ENCODE data around the gene SLC25A44.
A peak's percentile ranks its signal among the peaks of the same experiment; 100 is the strongest.

The SLC25A44 gene, protein sequence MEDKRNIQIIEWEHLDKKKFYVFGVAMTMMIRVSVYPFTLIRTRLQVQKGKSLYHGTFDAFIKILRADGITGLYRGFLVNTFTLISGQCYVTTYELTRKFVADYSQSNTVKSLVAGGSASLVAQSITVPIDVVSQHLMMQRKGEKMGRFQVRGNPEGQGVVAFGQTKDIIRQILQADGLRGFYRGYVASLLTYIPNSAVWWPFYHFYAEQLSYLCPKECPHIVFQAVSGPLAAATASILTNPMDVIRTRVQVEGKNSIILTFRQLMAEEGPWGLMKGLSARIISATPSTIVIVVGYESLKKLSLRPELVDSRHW

DNA sequence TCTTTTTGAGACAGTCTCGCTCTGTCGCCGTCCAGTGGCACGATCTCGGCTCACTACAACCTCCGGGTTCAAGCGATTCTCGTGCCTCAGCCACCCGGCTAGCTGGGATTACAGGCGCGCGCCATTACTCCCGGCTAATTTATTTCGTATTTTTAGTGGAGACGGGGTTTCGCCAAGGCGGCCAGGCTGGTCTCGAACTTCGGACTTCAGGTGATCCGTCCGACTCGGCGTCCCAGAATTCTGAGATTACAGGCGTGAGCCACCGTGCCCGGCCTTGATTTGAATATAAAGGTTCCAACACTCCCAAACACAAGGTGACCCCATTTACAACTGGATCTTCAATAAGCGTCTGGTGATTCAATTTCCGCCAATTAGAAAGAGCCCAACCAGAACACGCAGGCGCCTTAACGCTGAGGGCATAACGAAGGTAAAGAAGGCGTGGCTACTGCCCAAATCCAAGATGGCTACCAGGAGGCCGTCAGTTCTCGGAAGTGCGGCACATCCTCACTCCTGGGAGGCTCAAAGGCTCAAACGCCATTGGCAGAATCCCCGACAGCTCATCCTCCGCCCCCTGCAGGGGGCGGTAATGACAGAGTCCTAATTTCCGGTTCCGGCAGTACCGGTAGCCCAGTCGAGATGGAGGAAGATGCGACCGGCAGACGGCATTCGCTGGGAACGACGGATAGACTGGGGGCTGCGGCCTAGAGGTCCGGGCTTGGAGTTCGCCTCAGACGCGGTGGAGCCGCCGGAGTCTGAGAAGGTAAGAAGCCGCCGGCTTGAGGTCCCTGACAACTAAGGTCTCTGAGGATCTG lies at the start of gene SLC25A44:
TSS of gene SLC25A44 (plus strand) at position 617 of the 812 bp plus-strand sequence. CDS start 5,744 bp downstream, outside the sequence.
- TF ChIP-seq, protein P1, sequence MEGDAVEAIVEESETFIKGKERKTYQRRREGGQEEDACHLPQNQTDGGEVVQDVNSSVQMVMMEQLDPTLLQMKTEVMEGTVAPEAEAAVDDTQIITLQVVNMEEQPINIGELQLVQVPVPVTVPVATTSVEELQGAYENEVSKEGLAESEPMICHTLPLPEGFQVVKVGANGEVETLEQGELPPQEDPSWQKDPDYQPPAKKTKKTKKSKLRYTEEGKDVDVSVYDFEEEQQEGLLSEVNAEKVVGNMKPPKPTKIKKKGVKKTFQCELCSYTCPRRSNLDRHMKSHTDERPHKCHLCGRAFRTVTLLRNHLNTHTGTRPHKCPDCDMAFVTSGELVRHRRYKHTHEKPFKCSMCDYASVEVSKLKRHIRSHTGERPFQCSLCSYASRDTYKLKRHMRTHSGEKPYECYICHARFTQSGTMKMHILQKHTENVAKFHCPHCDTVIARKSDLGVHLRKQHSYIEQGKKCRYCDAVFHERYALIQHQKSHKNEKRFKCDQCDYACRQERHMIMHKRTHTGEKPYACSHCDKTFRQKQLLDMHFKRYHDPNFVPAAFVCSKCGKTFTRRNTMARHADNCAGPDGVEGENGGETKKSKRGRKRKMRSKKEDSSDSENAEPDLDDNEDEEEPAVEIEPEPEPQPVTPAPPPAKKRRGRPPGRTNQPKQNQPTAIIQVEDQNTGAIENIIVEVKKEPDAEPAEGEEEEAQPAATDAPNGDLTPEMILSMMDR (IDR thresholded peaks at IDR 0.05; ENCODE audit: control insufficient read depth, extremely low read depth, insufficient read depth) = peak; percentile 26; the same call in 1 of the 2 replicates
- peak; percentile 99 for DNase-seq (ENCODE audit: low read depth)
- H3K4me3 ChIP-seq (ENCODE audit: low read depth, low read length) = peak within 1 kb of the TSS; percentile 73

DNA sequence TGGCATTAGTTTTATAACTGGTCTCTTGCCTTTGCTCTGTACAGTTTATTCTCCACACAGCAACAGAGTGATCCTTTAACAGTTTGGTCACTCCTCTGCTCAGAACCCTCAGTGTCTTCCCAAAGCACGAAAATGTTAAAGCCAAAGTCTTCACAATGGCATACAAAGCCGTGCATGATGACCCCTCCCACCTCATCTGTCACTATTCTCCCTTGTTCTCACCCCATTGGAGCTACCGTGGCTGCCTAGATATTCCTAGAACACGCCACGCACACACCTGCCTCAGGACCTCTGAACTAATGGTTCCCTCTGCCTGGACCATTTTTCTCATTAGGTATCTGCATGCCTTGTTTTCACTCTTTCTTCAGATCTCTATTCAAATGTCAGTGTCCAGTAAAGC lies 49.2 kb upstream of the SLC25A44 start:
- no peak overlapping the region for H3K4me3 ChIP-seq (ENCODE audit: low read depth, low read length)
- no peak for DNase-seq (ENCODE audit: low read depth)
- TF ChIP-seq, protein P1 (IDR thresholded peaks at IDR 0.05; ENCODE audit: control insufficient read depth, extremely low read depth, insufficient read depth) = no peak

DNA sequence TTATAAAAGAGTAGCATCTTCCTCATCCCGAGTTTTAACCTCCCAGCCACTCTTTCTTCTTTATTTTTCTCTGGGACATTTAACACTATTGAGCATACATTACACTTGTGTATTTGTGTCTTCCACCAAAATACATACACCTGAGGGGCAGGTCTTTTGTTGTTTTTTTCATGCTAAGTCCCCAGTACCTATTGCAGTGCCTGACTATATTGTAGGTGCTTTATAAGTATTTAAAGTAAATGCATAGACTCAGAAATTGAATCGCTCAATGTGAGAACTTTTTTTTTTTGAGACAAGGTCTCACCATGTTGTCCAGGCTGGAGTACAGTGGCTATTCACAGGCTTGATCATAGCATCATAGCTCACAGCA lies 48.3 kb upstream of the SLC25A44 start:
- no peak for DNase-seq (ENCODE audit: low read depth)
- no peak overlapping the region for H3K4me3 ChIP-seq (ENCODE audit: low read depth, low read length)
- TF ChIP-seq, protein P1 (IDR thresholded peaks at IDR 0.05; ENCODE audit: control insufficient read depth, extremely low read depth, insufficient read depth) = no peak

DNA sequence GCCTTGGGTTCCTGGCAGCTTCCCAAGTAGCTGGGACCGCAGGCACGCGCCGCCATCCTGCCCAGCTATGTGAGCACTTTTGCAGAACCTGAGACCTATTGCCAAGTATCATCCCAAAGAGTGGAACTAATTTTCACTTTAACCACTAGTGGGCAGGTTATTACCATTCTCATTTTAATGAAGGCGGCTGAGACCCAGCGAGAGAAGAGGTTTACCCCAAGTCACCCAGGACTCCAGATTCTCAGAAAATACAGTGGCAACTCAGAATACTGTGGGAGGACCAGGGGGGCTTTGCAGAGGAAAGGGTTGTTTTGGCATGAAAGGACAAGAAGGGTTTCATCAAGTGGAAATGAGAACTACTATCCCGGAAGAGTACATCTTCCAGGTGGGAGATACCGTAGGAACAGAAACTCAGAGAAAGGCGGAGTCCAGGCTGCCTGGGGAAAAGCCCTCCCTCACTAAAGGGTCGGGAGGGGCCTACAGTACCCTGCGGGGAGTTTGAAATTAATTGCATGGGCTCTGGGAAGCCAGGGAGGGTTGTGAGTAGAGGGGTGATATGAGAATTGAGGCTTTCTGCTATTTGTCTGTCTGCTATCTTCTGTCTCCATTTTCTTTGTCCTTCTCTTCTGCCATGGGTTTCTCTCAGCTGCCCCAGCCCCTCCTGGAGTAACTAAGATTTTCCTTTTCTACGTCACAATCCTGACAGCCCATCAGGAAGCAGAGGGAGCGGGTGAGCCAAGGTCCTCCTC lies 47.7 kb upstream of the SLC25A44 start:
- no peak overlapping the region for H3K4me3 ChIP-seq (ENCODE audit: low read depth, low read length)
- peak; percentile 52 for DNase-seq (ENCODE audit: low read depth)
- TF ChIP-seq, protein P1 (IDR thresholded peaks at IDR 0.05; ENCODE audit: control insufficient read depth, extremely low read depth, insufficient read depth) = peak; percentile 74

DNA sequence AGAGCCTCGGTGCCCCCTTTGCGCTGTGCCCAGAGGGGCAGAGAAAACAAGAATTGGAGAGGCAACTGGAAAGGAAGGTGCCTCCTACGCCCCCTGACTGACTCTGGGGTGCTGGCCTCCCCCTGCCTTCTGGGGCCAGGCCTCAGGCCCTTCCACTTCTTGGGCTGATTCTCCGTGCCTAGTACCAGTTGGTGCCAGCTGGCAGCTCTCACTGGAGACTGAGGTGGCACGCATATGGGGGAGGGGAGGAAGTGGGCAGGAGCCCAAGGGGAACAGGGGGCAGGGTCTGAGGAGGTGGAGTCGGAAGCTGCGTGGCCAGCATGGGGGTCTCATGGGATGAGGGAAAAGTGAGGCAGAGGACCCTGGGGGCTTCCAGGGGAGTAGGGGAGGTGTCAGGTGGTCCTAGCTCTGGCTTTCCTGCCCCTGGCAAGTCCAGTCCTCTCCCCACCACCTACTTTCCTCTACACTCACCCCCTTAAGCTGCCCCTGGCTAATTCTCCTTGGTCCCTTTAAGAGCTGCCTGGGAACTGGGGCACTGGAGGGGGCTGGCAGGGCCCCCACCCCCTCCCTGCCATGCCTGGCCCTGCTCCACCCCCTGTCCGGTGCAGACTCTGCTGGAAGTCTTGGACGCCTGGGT lies 47.0 kb upstream of the SLC25A44 start:
- no peak overlapping the region for H3K4me3 ChIP-seq (ENCODE audit: low read depth, low read length)
- TF ChIP-seq, protein P1 (IDR thresholded peaks at IDR 0.05; ENCODE audit: control insufficient read depth, extremely low read depth, insufficient read depth) = no peak
- no peak for DNase-seq (ENCODE audit: low read depth)

DNA sequence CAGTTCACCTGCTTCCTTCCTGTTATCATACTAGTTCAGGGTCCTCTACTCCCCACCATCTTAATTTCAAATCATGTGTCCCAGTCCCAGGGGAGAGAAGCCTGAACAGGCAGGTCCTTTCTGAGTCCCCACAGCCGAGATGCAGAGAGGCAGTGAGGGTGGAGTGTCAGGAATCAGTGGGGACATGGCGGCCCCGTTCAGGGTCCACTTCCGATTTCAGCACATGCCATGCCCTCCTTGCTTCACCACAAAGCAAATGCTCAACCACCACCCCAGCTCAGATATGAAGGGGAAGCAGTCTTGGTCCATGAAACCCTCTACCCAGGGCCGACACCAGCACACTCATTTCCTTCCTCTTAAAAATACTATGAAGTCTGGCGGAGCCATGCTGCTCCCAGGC lies 45.7 kb upstream of the SLC25A44 start:
- TF ChIP-seq, protein P1 (IDR thresholded peaks at IDR 0.05; ENCODE audit: control insufficient read depth, extremely low read depth, insufficient read depth) = no peak
- DNase-seq (ENCODE audit: low read depth) = no peak
- no peak overlapping the region for H3K4me3 ChIP-seq (ENCODE audit: low read depth, low read length)

Data from LNCaP clone FGC (cell line).